NCI-H146 (cell line): ENCODE measurements around the gene KCNH6.

Experiments used
- DNase-seq: peaks from one replicate; lab custom pipeline; 2025; lab: John Stamatoyannopoulos, UW

Gene KCNH6

GRCh38 chr17:63523253-63523855 lies at the start of gene KCNH6:
KCNH6 (plus strand) TSS chr17:63523358; CDS start chr17:63523414, 56 bp downstream.
- DNase-seq = no peak

- no peak for DNase-seq
Observed at GRCh38 chr17:63474174-63474573, 49.0 kb upstream of the KCNH6 start.

GRCh38 chr17:63474586-63475460 lies 48.3 kb upstream of the KCNH6 start:
- no peak for DNase-seq

- DNase-seq = peak; percentile 51
Observed at GRCh38 chr17:63475491-63476412, 47.4 kb upstream of the KCNH6 start.

- peak; percentile 77 for DNase-seq
Observed at GRCh38 chr17:63476459-63476853, 46.7 kb upstream of the KCNH6 start.

GRCh38 chr17:63476854-63477479 lies 46.2 kb upstream of the KCNH6 start, which contains the start of gene ACE:
ACE (plus strand) TSS chr17:63477061; CDS start chr17:63477095, 34 bp downstream.
- DNase-seq = peak; percentile 83

- peak; percentile 78 for DNase-seq
Observed at GRCh38 chr17:63477480-63478440, 45.4 kb upstream of the KCNH6 start.

- DNase-seq = peak; percentile 75
Observed at GRCh38 chr17:63478814-63479494, 44.2 kb upstream of the KCNH6 start.

GRCh38 chr17:63479495-63480184 lies 43.5 kb upstream of the KCNH6 start:
- DNase-seq = no peak

- no peak for DNase-seq
Observed at GRCh38 chr17:63480192-63480784, 42.9 kb upstream of the KCNH6 start.

GRCh38 chr17:63480826-63481487 lies 42.2 kb upstream of the KCNH6 start:
- DNase-seq = peak; percentile 94

- no peak for DNase-seq
Observed at GRCh38 chr17:63481488-63481870, 41.7 kb upstream of the KCNH6 start.

- DNase-seq = no peak
Observed at GRCh38 chr17:63482509-63482908, 40.6 kb upstream of the KCNH6 start.

- DNase-seq = no peak
Observed at GRCh38 chr17:63483038-63483437, 40.1 kb upstream of the KCNH6 start.

- DNase-seq = no peak
Observed at GRCh38 chr17:63483655-63484575, 39.2 kb upstream of the KCNH6 start.

GRCh38 chr17:63486317-63487013 lies 36.7 kb upstream of the KCNH6 start:
- DNase-seq = no peak

GRCh38 chr17:63487014-63487339 lies 36.2 kb upstream of the KCNH6 start:
- no peak for DNase-seq
